ENCODE measurements around the gene BCCIP. TPM values are rescaled to one million over a fixed set of nuclear protein-coding genes. Genes with fewer than 3 reads are reported as not detected.

Gene BCCIP
- total RNA-seq, 1 donor from 2014 or later, result 110 TPM

DNA sequence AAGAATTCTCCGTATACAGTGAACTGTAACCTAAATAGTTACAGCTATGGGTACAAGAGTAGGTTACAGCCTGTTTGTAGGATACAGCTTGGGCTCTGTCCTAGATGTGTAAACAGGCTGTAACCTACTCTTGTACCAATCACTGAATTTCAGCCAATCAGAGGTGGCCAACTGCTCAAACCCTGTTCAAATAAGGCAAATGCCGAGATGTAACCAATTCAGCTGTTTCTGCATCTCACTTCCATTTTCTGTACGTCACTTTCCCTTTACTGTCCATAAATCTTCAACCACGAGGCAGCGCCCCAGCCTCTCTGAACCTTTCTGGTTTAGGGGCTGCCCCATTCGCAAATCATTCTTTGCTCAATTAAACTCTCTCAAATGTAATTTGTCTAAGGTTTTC is 39.4 kb upstream of the BCCIP start:
- no peak overlapping the region for H3K4me3 Mint-ChIP-seq (ENCODE audit: low read depth)
- intact Hi-C loops (cut with micrococcal nuclease), result no loop called here
- H3K4me1 Mint-ChIP-seq (ENCODE audit: low read depth), result peaks cover 10% of the 10 kb centered on the region

GRCh38 chr10:125785791-125786190 is 37.6 kb upstream of the BCCIP start:
- no peak overlapping the region for H3K27ac Mint-ChIP-seq
- no peak for DNase-seq (ENCODE audit: low spot score)
- intact Hi-C loops (cut with micrococcal nuclease), result no loop called here
- no peaks in the 10 kb centered on the region for H3K27me3 Mint-ChIP-seq (ENCODE audit: low read depth)
- H3K4me3 Mint-ChIP-seq (ENCODE audit: low read depth), result no peak overlapping the region
- peaks cover 10% of the 10 kb centered on the region for H3K4me1 Mint-ChIP-seq (ENCODE audit: low read depth)
- no peaks in the 10 kb centered on the region for H3K36me3 Mint-ChIP-seq (ENCODE audit: low read depth)
- H3K9me3 Mint-ChIP-seq, result no peaks in the 10 kb centered on the region

More for the DNA sequence above, 39.4 kb upstream of the BCCIP start:
- Mint-ChIP-seq H3K9me3 (no peaks in the 10 kb centered on the region), H3K27ac (no peak overlapping the region), H3K36me3 (ENCODE audit: low read depth) (no peaks in the 10 kb centered on the region), H3K27me3 (ENCODE audit: low read depth) (peaks cover 4% of the 10 kb centered on the region)
- DNase-seq (ENCODE audit: low spot score), result no peak

DNA sequence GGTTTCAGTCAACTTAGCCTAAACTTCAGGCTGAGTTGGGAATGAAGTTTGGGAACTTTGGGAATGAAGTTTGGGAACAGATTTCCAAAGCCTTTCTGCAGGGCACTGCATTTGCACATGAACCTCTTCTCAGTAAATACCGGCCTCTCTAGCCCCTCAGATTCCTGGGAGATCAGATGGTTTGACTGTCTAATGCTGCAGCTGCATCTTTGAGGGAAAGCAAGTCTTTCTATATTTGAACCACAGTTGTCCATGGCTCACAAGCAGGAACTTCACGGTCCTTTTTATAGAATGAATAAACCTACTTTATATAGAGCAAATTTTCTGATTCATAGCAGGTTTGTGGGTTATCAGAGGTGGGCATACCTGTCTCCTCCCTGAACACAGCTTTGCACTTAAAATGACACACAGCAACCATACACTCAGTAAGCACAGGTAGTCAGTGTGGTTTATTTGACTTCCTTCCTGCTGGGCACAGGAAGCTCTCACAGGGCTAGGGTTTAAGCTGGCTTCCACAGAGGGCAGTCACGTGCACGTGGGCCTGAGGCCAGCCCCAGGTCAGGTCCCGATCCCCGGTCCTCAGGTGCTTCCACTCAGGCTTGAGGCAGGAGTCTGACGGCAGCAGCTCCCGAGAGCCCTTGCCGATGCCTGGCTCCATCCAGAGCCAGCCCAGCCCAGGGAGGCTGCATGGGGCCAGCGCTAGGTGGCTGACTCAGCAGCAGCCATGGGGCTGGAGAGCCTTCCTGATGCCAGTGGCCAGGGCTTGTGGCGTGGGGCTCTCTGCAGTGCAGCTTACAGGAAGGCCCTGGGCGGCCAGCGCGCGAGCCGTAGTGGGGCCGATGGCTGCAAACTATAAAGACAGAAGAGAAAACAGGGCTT is 35.0 kb upstream of the BCCIP start:
- Mint-ChIP-seq H3K9me3 (no peaks in the 10 kb centered on the region), H3K36me3 (ENCODE audit: low read depth) (peaks cover 7% of the 10 kb centered on the region), H3K4me3 (ENCODE audit: low read depth) (no peak overlapping the region)

GRCh38 chr10:125792342-125793300 is 30.7 kb upstream of the BCCIP start:
- H3K36me3 Mint-ChIP-seq (ENCODE audit: low read depth), result peaks cover 14% of the 10 kb centered on the region
- no peak overlapping the region for H3K4me3 Mint-ChIP-seq (ENCODE audit: low read depth)
- intact Hi-C loops (cut with micrococcal nuclease), result no loop called here
- H3K4me1 Mint-ChIP-seq (ENCODE audit: low read depth), result peaks cover 10% of the 10 kb centered on the region
- H3K9me3 Mint-ChIP-seq, result no peaks in the 10 kb centered on the region
- no peaks in the 10 kb centered on the region for H3K27me3 Mint-ChIP-seq (ENCODE audit: low read depth)
- no peak for DNase-seq (ENCODE audit: low spot score)
- no peak overlapping the region for H3K27ac Mint-ChIP-seq

More for the DNA sequence above, 35.0 kb upstream of the BCCIP start:
- intact Hi-C loops (cut with micrococcal nuclease), result no loop called here
- peaks cover 10% of the 10 kb centered on the region for H3K4me1 Mint-ChIP-seq (ENCODE audit: low read depth)
- no peak for DNase-seq (ENCODE audit: low spot score)
- H3K27me3 Mint-ChIP-seq (ENCODE audit: low read depth), result no peaks in the 10 kb centered on the region
- H3K27ac Mint-ChIP-seq, result no peak overlapping the region

GRCh38 chr10:125795128-125795527 is 28.2 kb upstream of the BCCIP start:
- H3K4me1 Mint-ChIP-seq (ENCODE audit: low read depth), result no peaks in the 10 kb centered on the region
- H3K9me3 Mint-ChIP-seq, result no peaks in the 10 kb centered on the region
- no peaks in the 10 kb centered on the region for H3K27me3 Mint-ChIP-seq (ENCODE audit: low read depth)
- no peak for DNase-seq (ENCODE audit: low spot score)
- H3K36me3 Mint-ChIP-seq (ENCODE audit: low read depth), result peaks cover 14% of the 10 kb centered on the region
- H3K27ac Mint-ChIP-seq, result no peak overlapping the region
- intact Hi-C loops (cut with micrococcal nuclease), result no loop called here
- no peak overlapping the region for H3K4me3 Mint-ChIP-seq (ENCODE audit: low read depth)

GRCh38 chr10:125795637-125796190 is 27.6 kb upstream of the BCCIP start:
- H3K27me3 Mint-ChIP-seq (ENCODE audit: low read depth), result no peaks in the 10 kb centered on the region
- no peak for DNase-seq (ENCODE audit: low spot score)
- H3K27ac Mint-ChIP-seq, result no peak overlapping the region
- intact Hi-C loops (cut with micrococcal nuclease), result no loop called here
- no peak overlapping the region for H3K4me3 Mint-ChIP-seq (ENCODE audit: low read depth)
- no peaks in the 10 kb centered on the region for H3K9me3 Mint-ChIP-seq
- H3K36me3 Mint-ChIP-seq (ENCODE audit: low read depth), result peaks cover 14% of the 10 kb centered on the region
- no peaks in the 10 kb centered on the region for H3K4me1 Mint-ChIP-seq (ENCODE audit: low read depth)

- no peak for DNase-seq (ENCODE audit: low spot score)
- no peaks in the 10 kb centered on the region for H3K4me1 Mint-ChIP-seq (ENCODE audit: low read depth)
- H3K27me3 Mint-ChIP-seq (ENCODE audit: low read depth), result no peaks in the 10 kb centered on the region
- intact Hi-C loops (cut with micrococcal nuclease), result no loop called here
- no peak overlapping the region for H3K27ac Mint-ChIP-seq
- H3K9me3 Mint-ChIP-seq, result no peaks in the 10 kb centered on the region
- no peak overlapping the region for H3K4me3 Mint-ChIP-seq (ENCODE audit: low read depth)
- peaks cover 9% of the 10 kb centered on the region for H3K36me3 Mint-ChIP-seq (ENCODE audit: low read depth)
These were observed 25.9 kb upstream of the BCCIP start for GRCh38 chr10:125797424-125797823.

DNA sequence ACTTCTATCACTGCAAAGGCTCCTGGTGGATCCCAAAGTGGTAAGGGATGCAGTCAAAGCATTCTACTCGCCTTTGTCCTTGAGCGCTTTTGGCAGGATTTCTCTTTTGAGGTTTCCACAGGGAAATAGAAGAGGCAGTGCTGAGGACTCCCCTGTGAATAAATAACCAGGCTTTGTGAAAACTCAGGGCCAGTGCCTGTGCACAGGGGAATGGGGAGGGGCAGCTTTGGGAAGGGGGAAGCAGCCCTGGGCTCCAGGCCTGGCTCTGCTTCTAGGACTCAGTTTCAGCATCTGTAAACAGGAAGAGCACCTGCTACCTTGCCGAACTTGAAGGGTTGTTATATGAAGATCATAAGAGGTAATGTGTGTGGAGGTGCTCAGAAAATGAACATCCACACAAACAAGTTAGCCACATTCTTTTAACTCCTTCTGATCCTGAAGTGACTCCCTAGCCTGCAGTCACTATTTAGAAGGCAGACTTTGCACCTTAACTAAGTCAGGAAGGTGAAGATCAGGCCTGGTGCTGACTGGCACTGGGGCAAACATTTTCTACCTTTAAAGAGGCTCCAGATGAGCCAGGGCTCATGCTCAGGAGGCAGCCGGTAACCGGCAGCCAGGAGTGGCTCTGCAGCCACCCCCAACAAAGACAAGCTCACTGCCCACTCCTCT is 25.2 kb upstream of the BCCIP start:
- DNase-seq (ENCODE audit: low spot score), result no peak
- Mint-ChIP-seq H3K27me3 (ENCODE audit: low read depth) (no peaks in the 10 kb centered on the region), H3K27ac (no peak overlapping the region), H3K36me3 (ENCODE audit: low read depth) (peaks cover 10% of the 10 kb centered on the region), H3K4me1 (ENCODE audit: low read depth) (no peaks in the 10 kb centered on the region), H3K4me3 (ENCODE audit: low read depth) (no peak overlapping the region), H3K9me3 (no peaks in the 10 kb centered on the region)
- intact Hi-C loops (cut with micrococcal nuclease), result no loop called here

- Mint-ChIP-seq H3K27ac (no peak overlapping the region), H3K4me1 (ENCODE audit: low read depth) (no peaks in the 10 kb centered on the region), H3K4me3 (ENCODE audit: low read depth) (no peak overlapping the region), H3K36me3 (ENCODE audit: low read depth) (peaks cover 3% of the 10 kb centered on the region), H3K27me3 (ENCODE audit: low read depth) (no peaks in the 10 kb centered on the region), H3K9me3 (no peaks in the 10 kb centered on the region)
- no peak for DNase-seq (ENCODE audit: low spot score)
- intact Hi-C loops (cut with micrococcal nuclease), result no loop called here
These were observed 23.7 kb upstream of the BCCIP start for GRCh38 chr10:125799451-125800182.

GRCh38 chr10:125801574-125801973 is 21.8 kb upstream of the BCCIP start:
- no peak for DNase-seq (ENCODE audit: low spot score)
- Mint-ChIP-seq H3K27me3 (ENCODE audit: low read depth) (no peaks in the 10 kb centered on the region), H3K9me3 (no peaks in the 10 kb centered on the region), H3K27ac (no peak overlapping the region), H3K4me3 (ENCODE audit: low read depth) (no peak overlapping the region), H3K36me3 (ENCODE audit: low read depth) (peaks cover 8% of the 10 kb centered on the region), H3K4me1 (ENCODE audit: low read depth) (no peaks in the 10 kb centered on the region)
- intact Hi-C loops (cut with micrococcal nuclease), result no loop called here

GRCh38 chr10:125802131-125802530 is 21.2 kb upstream of the BCCIP start:
- Mint-ChIP-seq H3K36me3 (ENCODE audit: low read depth) (peaks cover 13% of the 10 kb centered on the region), H3K27me3 (ENCODE audit: low read depth) (no peaks in the 10 kb centered on the region), H3K4me3 (ENCODE audit: low read depth) (no peak overlapping the region), H3K9me3 (no peaks in the 10 kb centered on the region), H3K4me1 (ENCODE audit: low read depth) (no peaks in the 10 kb centered on the region), H3K27ac (no peak overlapping the region)
- intact Hi-C loops (cut with micrococcal nuclease), result no loop called here
- no peak for DNase-seq (ENCODE audit: low spot score)

DNA sequence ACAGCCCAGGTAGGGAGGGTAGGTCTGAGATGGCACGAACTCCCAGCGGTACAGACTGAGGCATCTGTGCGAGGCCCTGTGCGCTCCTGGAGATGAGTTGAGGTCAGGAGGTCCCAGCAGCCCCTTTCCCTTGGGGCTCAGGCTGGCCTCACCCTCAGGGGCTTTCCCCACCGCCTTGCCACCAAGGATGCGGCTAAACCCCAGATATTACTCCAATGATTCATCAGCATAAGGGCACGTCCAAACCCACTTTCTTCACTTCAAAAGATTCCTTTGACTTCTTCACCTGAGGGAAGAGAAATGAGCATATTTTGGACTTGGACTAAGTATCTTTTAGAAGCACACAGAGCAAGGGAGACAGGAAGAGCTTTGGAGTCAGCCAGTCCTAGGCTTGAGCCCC is 20.6 kb upstream of the BCCIP start:
- intact Hi-C loops (cut with micrococcal nuclease), result no loop called here
- H3K27me3 Mint-ChIP-seq (ENCODE audit: low read depth), result no peaks in the 10 kb centered on the region
- H3K27ac Mint-ChIP-seq, result no peak overlapping the region
- no peaks in the 10 kb centered on the region for H3K4me1 Mint-ChIP-seq (ENCODE audit: low read depth)
- no peak overlapping the region for H3K4me3 Mint-ChIP-seq (ENCODE audit: low read depth)
- no peak for DNase-seq (ENCODE audit: low spot score)
- no peaks in the 10 kb centered on the region for H3K9me3 Mint-ChIP-seq
- peaks cover 15% of the 10 kb centered on the region for H3K36me3 Mint-ChIP-seq (ENCODE audit: low read depth)
